Neuronal stem cell (in vitro differentiated cells): ENCODE measurements around the gene MAPKAP1.

Experiments used
- DNase-seq: peaks from one replicate; pipeline ENCODE4 v3.0.0-alpha.2; 2013; ENCODE audit warnings: low spot score
- H2AFZ ChIP-seq: one replicate; pipeline ENCODE4 v1.6.1; 2013; ENCODE audit warnings: mild to moderate bottlenecking, low read length, inconsistent platforms
- H2AK5ac ChIP-seq: 2 replicates; pipeline ENCODE4 v1.6.1; 2013; ENCODE audit warnings: low read depth, mild to moderate bottlenecking, inconsistent platforms, low read length, moderate library complexity, mixed read lengths
- H2BK120ac ChIP-seq: 2 replicates; pipeline ENCODE4 v1.6.1; 2013; ENCODE audit warnings: low read depth, mild to moderate bottlenecking, inconsistent platforms, low read length, moderate library complexity, mixed read lengths
- H2BK12ac ChIP-seq: one replicate; pipeline ENCODE4 v1.6.1; 2013; ENCODE audit warnings: low read length, inconsistent platforms
- H2BK15ac ChIP-seq: 2 replicates; pipeline ENCODE4 v1.6.1; 2013; ENCODE audit warnings: mild to moderate bottlenecking, low read length, inconsistent platforms, mixed read lengths
- H2BK5ac ChIP-seq: one replicate; pipeline ENCODE4 v1.6.1; 2013; ENCODE audit warnings: inconsistent platforms, mild to moderate bottlenecking, low read length, moderate library complexity
- H3K14ac ChIP-seq: one replicate; pipeline ENCODE4 v1.6.1; 2013; ENCODE audit warnings: low read length, inconsistent platforms
- H3K18ac ChIP-seq: 2 replicates; pipeline ENCODE4 v1.6.1; 2013; ENCODE audit warnings: low read length, inconsistent platforms
- H3K23ac ChIP-seq: 2 replicates; pipeline ENCODE4 v1.6.1; 2013; ENCODE audit warnings: low read depth, mild to moderate bottlenecking, mixed read lengths, low read length, inconsistent platforms; ENCODE audit not compliant: poor library complexity
- H3K27ac ChIP-seq: replicated peaks from 3 replicates; pipeline ENCODE4 v1.5.1; 2013; ENCODE audit warnings: low read length, inconsistent platforms
- H3K27me3 ChIP-seq, 3 experiments: 2 replicates each; pipeline ENCODE4 v1.6.1; 2013; ENCODE audit warnings: low read length in 3 of 3, mild to moderate bottlenecking in 2 of 3, inconsistent platforms in 1 of 3, low read depth in 1 of 3, mixed read lengths in 1 of 3, moderate library complexity in 1 of 3; ENCODE audit not compliant: control insufficient read depth in 3 of 3, insufficient read depth in 3 of 3
- H3K36me3 ChIP-seq, 2 donors: replicated peaks in 1 of 2; 2 replicates each; pipeline ENCODE4 v1.6.1; 2013; ENCODE audit warnings: low read length in 2 of 2; ENCODE audit not compliant: control insufficient read depth in 2 of 2, insufficient read depth in 2 of 2
- H3K4ac ChIP-seq: 2 replicates; pipeline ENCODE4 v1.6.1; 2013; ENCODE audit warnings: inconsistent platforms, mild to moderate bottlenecking, low read length, moderate library complexity
- H3K4me1 ChIP-seq, 2 donors: 1 replicate in 1 of 2; 2 replicates in 1 of 2; pipeline ENCODE4 v1.6.1; 2013; ENCODE audit warnings: low read length in 2 of 2, low read depth in 1 of 2; ENCODE audit not compliant: control insufficient read depth in 2 of 2, insufficient read depth in 1 of 2
- H3K4me2 ChIP-seq: one replicate; pipeline ENCODE4 v1.6.1; 2013; ENCODE audit warnings: mild to moderate bottlenecking, low read length, inconsistent platforms; ENCODE audit not compliant: insufficient read depth, poor library complexity, severe bottlenecking
- H3K4me3 ChIP-seq, 2 donors: 2 replicates each; pipeline ENCODE4 v1.5.1; 2013; ENCODE audit warnings: low read length in 2 of 2, mild to moderate bottlenecking in 2 of 2, inconsistent platforms in 1 of 2, moderate library complexity in 1 of 2
- H3K79me1 ChIP-seq: one replicate; pipeline ENCODE4 v1.6.1; 2013; ENCODE audit warnings: low read depth, mild to moderate bottlenecking, inconsistent platforms, low read length, moderate library complexity
- H3K9ac ChIP-seq: one replicate; pipeline ENCODE4 v1.6.1; 2013; ENCODE audit warnings: mild to moderate bottlenecking, low read depth, low read length, inconsistent platforms; ENCODE audit not compliant: poor library complexity
- H3K9me3 ChIP-seq, 2 donors: replicated peaks in 1 of 2; 2 replicates each; pipeline versions ENCODE3 to v1.6.1; 2013; ENCODE audit warnings: low read length in 2 of 2, mild to moderate bottlenecking in 2 of 2, inconsistent platforms in 1 of 2, low read depth in 1 of 2, mixed read lengths in 1 of 2, moderate library complexity in 1 of 2; ENCODE audit not compliant: control insufficient read depth in 2 of 2, insufficient read depth in 1 of 2
- H4K8ac ChIP-seq: one replicate; pipeline ENCODE4 v1.6.1; 2013; ENCODE audit warnings: low read depth, mild to moderate bottlenecking, inconsistent platforms, low read length, moderate library complexity
- H4K91ac ChIP-seq: one replicate; pipeline ENCODE4 v1.6.1; 2013; ENCODE audit warnings: low read length, low read depth, mild to moderate bottlenecking, inconsistent platforms; ENCODE audit not compliant: poor library complexity
- WGBS, 2 donors: extraction: QIAGEN DNeasy Blood & Tissue Kit; methylation state at CpG; one replicate each; pipeline ENCODE4 v1.1.7; 2013; ENCODE audit warnings: missing lambda C conversion rate in 2 of 2, mixed read lengths in 1 of 2; ENCODE audit not compliant: insufficient read length in 2 of 2, insufficient replicate concordance in 1 of 2; ENCODE audit errors: extremely low coverage in 2 of 2; 5-methylcytosine and 5-hydroxymethylcytosine counted together

Gene MAPKAP1

DNA sequence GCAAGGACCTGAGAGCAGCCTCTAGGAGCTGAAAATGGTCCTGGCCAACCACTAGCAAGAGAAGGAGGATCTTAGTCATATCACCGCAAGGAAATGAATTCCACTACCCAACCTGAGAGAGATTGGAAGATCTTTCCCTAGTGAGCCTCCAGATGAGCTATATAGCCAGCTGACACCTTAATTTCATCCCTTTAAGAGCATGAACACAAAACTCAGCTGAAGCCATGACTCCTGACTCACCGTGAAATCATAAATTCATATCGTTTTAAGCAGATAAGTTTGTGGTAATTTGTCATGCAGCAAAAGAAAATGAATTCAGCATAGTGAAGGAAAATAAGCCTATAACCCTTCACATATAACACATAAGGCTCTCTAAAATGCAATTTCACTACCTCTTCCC lies 23.5 kb downstream of the MAPKAP1 start:
- no peak overlapping the region for H3K9ac ChIP-seq
- H3K79me1 ChIP-seq = no peaks in the 10 kb centered on the region
- H3K27me3 ChIP-seq = no peaks in the 10 kb centered on the region
- no peak overlapping the region for H4K91ac ChIP-seq
- DNase-seq = no peak
- H2BK15ac ChIP-seq = no peak overlapping the region
- no peak overlapping the region for H3K27ac ChIP-seq
- H4K8ac ChIP-seq = no peak overlapping the region
- no peaks in the 10 kb centered on the region for H3K36me3 ChIP-seq
- H3K14ac ChIP-seq = no peak overlapping the region
- H3K4me3 ChIP-seq = no peak overlapping the region
- H3K4me2 ChIP-seq = no peak overlapping the region
- no peak overlapping the region for H3K23ac ChIP-seq
- H3K4me1 ChIP-seq = peaks cover 0 to 2% of the 10 kb centered on the region in 2 donors
- H2BK120ac ChIP-seq = no peak overlapping the region
- no peak overlapping the region for H3K4ac ChIP-seq
- no CpG with 5 or more reads among the region's 3 CpGs for WGBS, 2 donors
- no peak overlapping the region for H2BK12ac ChIP-seq
- H2AFZ ChIP-seq = no peak overlapping the region
- no peaks in the 10 kb centered on the region for H3K9me3 ChIP-seq
- H3K18ac ChIP-seq = no peak overlapping the region
- H2AK5ac ChIP-seq = no peak overlapping the region
- no peak overlapping the region for H2BK5ac ChIP-seq

DNA sequence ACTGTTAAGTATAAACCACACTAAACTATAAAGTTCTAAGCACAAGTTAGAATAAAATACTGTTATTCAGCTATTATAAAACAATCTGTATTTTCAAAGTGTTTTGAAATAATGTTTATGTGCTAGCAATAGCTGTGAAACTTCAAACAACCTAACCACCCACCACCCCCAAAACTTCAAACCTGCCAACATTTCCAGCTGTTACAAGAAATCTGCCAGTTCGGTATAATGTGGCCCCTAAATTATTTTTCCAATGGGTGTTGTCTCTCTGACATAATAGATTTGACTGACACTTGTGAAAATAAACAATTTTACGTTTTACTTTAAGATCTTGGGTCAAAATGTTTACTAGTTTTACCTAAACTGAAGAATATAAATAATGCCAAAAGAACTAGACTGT lies 24.7 kb downstream of the MAPKAP1 start:
- WGBS, 2 donors = no CpG with 5 or more reads among the region's 2 CpGs
- no peak overlapping the region for H4K91ac ChIP-seq

DNA sequence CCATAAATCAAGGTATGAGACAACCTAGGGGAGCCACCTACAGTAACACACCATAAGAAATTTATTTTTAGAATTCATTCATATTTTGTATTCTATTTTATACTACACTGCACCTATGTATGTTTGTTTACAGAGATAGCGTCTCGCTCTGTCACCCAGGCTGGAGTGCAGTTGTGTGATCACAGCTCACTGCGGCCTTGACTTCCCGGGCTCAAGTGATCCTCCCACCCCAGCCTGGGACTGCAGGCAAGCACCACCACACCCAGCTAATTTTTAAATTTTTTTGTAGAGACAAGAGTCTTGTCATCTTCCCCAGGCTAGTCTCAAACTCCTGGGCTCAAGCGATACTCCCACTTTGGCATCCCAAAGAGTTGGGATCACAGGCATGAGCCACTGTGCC lies 25.4 kb downstream of the MAPKAP1 start:
- H2AK5ac ChIP-seq = no peak overlapping the region
- no peak for DNase-seq
- no peak overlapping the region for H4K8ac ChIP-seq
- H3K23ac ChIP-seq = no peak overlapping the region
- no peaks in the 10 kb centered on the region for H3K9me3 ChIP-seq
- no peak overlapping the region for H4K91ac ChIP-seq
- no peaks in the 10 kb centered on the region for H3K27me3 ChIP-seq
- no peaks in the 10 kb centered on the region for H3K79me1 ChIP-seq
- H3K4ac ChIP-seq = no peak overlapping the region
- WGBS, 2 donors = no CpG with 5 or more reads among the region's 5 CpGs
- no peak overlapping the region for H2AFZ ChIP-seq
- H2BK15ac ChIP-seq = no peak overlapping the region
- H3K18ac ChIP-seq = no peak overlapping the region
- no peak overlapping the region for H3K9ac ChIP-seq
- H3K4me1 ChIP-seq = peaks cover 0 to 2% of the 10 kb centered on the region in 2 donors
- no peak overlapping the region for H3K4me2 ChIP-seq
- H2BK5ac ChIP-seq = no peak overlapping the region
- H3K4me3 ChIP-seq = no peak overlapping the region
- H3K14ac ChIP-seq = no peak overlapping the region
- H2BK12ac ChIP-seq = no peak overlapping the region
- no peak overlapping the region for H3K27ac ChIP-seq
- no peak overlapping the region for H2BK120ac ChIP-seq
- no peaks in the 10 kb centered on the region for H3K36me3 ChIP-seq

More for the DNA sequence above, 24.7 kb downstream of the MAPKAP1 start:
- Histone ChIP-seq H3K14ac (no peak overlapping the region), H3K4ac (no peak overlapping the region), H3K9ac (no peak overlapping the region), H3K23ac (no peak overlapping the region), H3K18ac (no peak overlapping the region), H3K4me1 (peaks cover 0 to 2% of the 10 kb centered on the region in 2 donors), H2AK5ac (no peak overlapping the region), H2BK5ac (no peak overlapping the region), H3K27ac (no peak overlapping the region), H2BK120ac (no peak overlapping the region), H3K36me3 (no peaks in the 10 kb centered on the region), H3K9me3 (no peaks in the 10 kb centered on the region), H2BK15ac (no peak overlapping the region), H2BK12ac (no peak overlapping the region), H3K79me1 (no peaks in the 10 kb centered on the region), H2AFZ (no peak overlapping the region), H4K8ac (no peak overlapping the region), H3K4me2 (no peak overlapping the region), H3K4me3 (no peak overlapping the region), H3K27me3 (no peaks in the 10 kb centered on the region)
- DNase-seq = no peak

- Histone ChIP-seq H2BK15ac (no peak overlapping the region), H3K14ac (no peak overlapping the region), H3K27ac (no peak overlapping the region), H3K4me2 (no peak overlapping the region), H3K18ac (no peak overlapping the region), H3K27me3 (no peaks in the 10 kb centered on the region), H2BK120ac (no peak overlapping the region), H2AFZ (no peak overlapping the region), H2AK5ac (no peak overlapping the region), H3K23ac (no peak overlapping the region), H3K9ac (no peak overlapping the region), H3K4me3 (no peak overlapping the region), H3K4ac (no peak overlapping the region), H4K8ac (no peak overlapping the region), H3K4me1 (peaks cover 0 to 2% of the 10 kb centered on the region in 2 donors), H3K79me1 (no peaks in the 10 kb centered on the region), H2BK5ac (no peak overlapping the region), H3K36me3 (no peaks in the 10 kb centered on the region), H3K9me3 (no peaks in the 10 kb centered on the region), H4K91ac (no peak overlapping the region), H2BK12ac (no peak overlapping the region)
- DNase-seq = no peak
- no CpG with 5 or more reads among the region's 3 CpGs for WGBS, 2 donors
Measured at GRCh38 chr9:125681086-125681622, 25.9 kb downstream of the MAPKAP1 start.
